Measurements from ENCODE around the gene OXCT1. TPM values are rescaled to one million over a fixed set of nuclear protein-coding genes. Genes with fewer than 3 reads are reported as not detected.

The OXCT1 gene
- total and polyA plus RNA-seq, 4 experiments from 2014 or later = 30.1 to 37.5 (median 33.1) TPM

- Histone ChIP-seq H3K27me3 (ENCODE audit: insufficient read depth, low read length) (no peaks in the 10 kb centered on the region), H3K27ac (ENCODE audit: low read depth, low read length) (no peak overlapping the region), H3K4me1 (ENCODE audit: insufficient read depth, low read length) (no peaks in the 10 kb centered on the region), H3K36me3 (ENCODE audit: insufficient read depth, low read length) (peaks cover 23% of the 10 kb centered on the region), H3K4me3 (ENCODE audit: low read length in 2 of 2) (no peak overlapping the region), H3K9me3 (ENCODE audit: control insufficient read depth in 1 of 2, low read length in 2 of 2) (no peaks in the 10 kb centered on the region)
- Mint-ChIP-seq H3K36me3 (peaks cover 63 to 68% of the 10 kb centered on the region in 2 donors), H3K9me3 (no peaks in the 10 kb centered on the region), H3K4me3 (no peak overlapping the region), H3K27me3 (no peaks in the 10 kb centered on the region), H3K4me1 (peaks cover 14 to 34% (median 23%) of the 10 kb centered on the region in 4 donors), H3K27ac (peak overlapping the region in 1 of 7 donors; percentile 42)
- intact Hi-C loops (cut with micrococcal nuclease) = no loop called here
- CTCF ChIA-PET (ENCODE audit: partially characterized antibody) = interaction anchor here (2.8 kb wide), 1 partner anchor 11 kb away, joined by 9 read pairs; no protein-coding TSS in a partner anchor
- DNase-seq = no peak
- POLR2A ChIA-PET (ENCODE audit: partially characterized antibody) = no interaction called here
These were observed 37.8 kb downstream of the OXCT1 start for GRCh38 chr5:41832430-41832829.

DNA sequence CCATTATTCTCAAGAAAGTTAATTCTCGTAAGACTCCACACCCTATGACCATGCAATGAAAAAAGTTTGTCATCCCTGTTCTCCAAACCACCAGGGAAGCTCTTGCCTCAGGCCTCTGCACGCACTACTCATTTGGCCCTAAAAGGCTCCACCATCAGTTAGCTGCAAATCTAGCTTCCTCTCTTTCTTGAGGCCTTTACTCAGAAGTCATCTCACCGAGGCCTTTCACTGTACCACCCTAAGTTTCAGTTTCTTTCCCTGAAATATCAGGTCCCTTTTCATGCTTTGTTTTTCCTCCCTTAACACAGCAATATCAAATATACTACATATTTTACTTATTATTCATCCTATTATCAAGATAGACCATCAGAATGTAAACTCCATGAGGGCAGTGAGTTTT, 39.1 kb downstream of the OXCT1 start:
- H3K27me3 ChIP-seq (ENCODE audit: insufficient read depth, low read length) = no peaks in the 10 kb centered on the region
- peaks cover 28% of the 10 kb centered on the region for H3K36me3 ChIP-seq (ENCODE audit: insufficient read depth, low read length)
- Mint-ChIP-seq H3K27me3 (no peaks in the 10 kb centered on the region), H3K4me3 (no peak overlapping the region), H3K27ac (no peak overlapping the region), H3K9me3 (no peaks in the 10 kb centered on the region), H3K36me3 (peaks cover 66 to 69% of the 10 kb centered on the region in 2 donors), H3K4me1 (peaks cover 13 to 36% (median 25%) of the 10 kb centered on the region in 4 donors)
- H3K27ac ChIP-seq (ENCODE audit: low read depth, low read length) = no peak overlapping the region
- intact Hi-C loops (cut with micrococcal nuclease) = no loop called here
- no peaks in the 10 kb centered on the region for H3K4me1 ChIP-seq (ENCODE audit: insufficient read depth, low read length)
- DNase-seq = no peak
- ChIA-PET POLR2A (ENCODE audit: partially characterized antibody) (no interaction called here), CTCF (ENCODE audit: partially characterized antibody) (interaction anchor here (1.1 kb wide), 1 partner anchor 12 kb away, joined by 5 read pairs; no protein-coding TSS in a partner anchor)
- H3K9me3 ChIP-seq (ENCODE audit: control insufficient read depth in 1 of 2, low read length in 2 of 2) = no peaks in the 10 kb centered on the region
- no peak overlapping the region for H3K4me3 ChIP-seq (ENCODE audit: low read length in 2 of 2)

DNA sequence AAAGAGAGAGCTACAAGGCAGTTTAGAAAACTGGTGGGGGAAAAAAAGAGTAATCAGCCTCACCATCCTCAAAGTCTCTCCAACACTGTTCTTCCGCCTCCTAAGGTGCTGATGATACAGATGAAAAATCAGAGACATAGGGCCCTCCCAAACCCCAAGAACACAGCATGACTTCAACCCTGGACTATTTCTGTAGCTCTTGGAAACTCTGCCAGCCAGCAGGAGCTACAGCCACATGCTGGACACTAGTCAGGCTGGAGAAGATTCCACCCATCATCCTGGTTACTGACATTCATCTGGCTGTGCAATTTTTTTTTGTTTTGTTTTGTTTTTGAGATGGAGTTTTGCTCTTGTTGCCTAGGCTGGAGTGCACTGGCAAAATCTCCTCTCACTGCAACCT, 42.4 kb downstream of the OXCT1 start:
- intact Hi-C loops (cut with micrococcal nuclease) = no loop called here
- Histone ChIP-seq H3K27me3 (ENCODE audit: insufficient read depth, low read length) (no peaks in the 10 kb centered on the region), H3K4me1 (ENCODE audit: insufficient read depth, low read length) (no peaks in the 10 kb centered on the region), H3K27ac (ENCODE audit: low read depth, low read length) (no peak overlapping the region), H3K9me3 (ENCODE audit: control insufficient read depth in 1 of 2, low read length in 2 of 2) (no peaks in the 10 kb centered on the region), H3K4me3 (ENCODE audit: low read length in 2 of 2) (no peak overlapping the region), H3K36me3 (ENCODE audit: insufficient read depth, low read length) (peaks cover 16% of the 10 kb centered on the region)
- peaks cover 6 to 20% (median 14%) of the 10 kb centered on the region in 4 donors for H3K4me1 Mint-ChIP-seq
- no peak overlapping the region for H3K4me3 Mint-ChIP-seq
- H3K36me3 Mint-ChIP-seq = peaks cover 54 to 60% of the 10 kb centered on the region in 2 donors
- peak overlapping the region in 1 of 7 donors; percentile 3 for H3K27ac Mint-ChIP-seq
- no peaks in the 10 kb centered on the region for H3K27me3 Mint-ChIP-seq
- POLR2A ChIA-PET (ENCODE audit: partially characterized antibody) = no interaction called here
- no peaks in the 10 kb centered on the region for H3K9me3 Mint-ChIP-seq
- DNase-seq = no peak
- CTCF ChIA-PET (ENCODE audit: partially characterized antibody) = interaction anchor here (2.6 kb wide), 2 partner anchors 10 to 16 kb away, joined by 8 to 11 read pairs; no protein-coding TSS in a partner anchor

GRCh38 chr5:41822036-41822435, 48.2 kb downstream of the OXCT1 start:
- CTCF ChIA-PET (ENCODE audit: partially characterized antibody) = no interaction called here
- Histone ChIP-seq H3K4me3 (ENCODE audit: low read length in 2 of 2) (no peak overlapping the region), H3K27me3 (ENCODE audit: insufficient read depth, low read length) (no peaks in the 10 kb centered on the region), H3K9me3 (ENCODE audit: control insufficient read depth in 1 of 2, low read length in 2 of 2) (no peaks in the 10 kb centered on the region), H3K27ac (ENCODE audit: low read depth, low read length) (no peak overlapping the region), H3K4me1 (ENCODE audit: insufficient read depth, low read length) (no peaks in the 10 kb centered on the region), H3K36me3 (ENCODE audit: insufficient read depth, low read length) (peaks cover 5% of the 10 kb centered on the region)
- intact Hi-C loops (cut with micrococcal nuclease) = no loop called here
- peaks cover 25 to 46% of the 10 kb centered on the region in 2 donors for H3K36me3 Mint-ChIP-seq
- H3K9me3 Mint-ChIP-seq = peaks cover 0 to 2% (median 0%) of the 10 kb centered on the region in 8 donors
- H3K4me3 Mint-ChIP-seq = no peak overlapping the region
- no peaks in the 10 kb centered on the region for H3K27me3 Mint-ChIP-seq
- peaks cover 5 to 21% (median 7%) of the 10 kb centered on the region in 4 donors for H3K4me1 Mint-ChIP-seq
- no peak overlapping the region for H3K27ac Mint-ChIP-seq
- DNase-seq = no peak
- POLR2A ChIA-PET (ENCODE audit: partially characterized antibody) = no interaction called here

DNA sequence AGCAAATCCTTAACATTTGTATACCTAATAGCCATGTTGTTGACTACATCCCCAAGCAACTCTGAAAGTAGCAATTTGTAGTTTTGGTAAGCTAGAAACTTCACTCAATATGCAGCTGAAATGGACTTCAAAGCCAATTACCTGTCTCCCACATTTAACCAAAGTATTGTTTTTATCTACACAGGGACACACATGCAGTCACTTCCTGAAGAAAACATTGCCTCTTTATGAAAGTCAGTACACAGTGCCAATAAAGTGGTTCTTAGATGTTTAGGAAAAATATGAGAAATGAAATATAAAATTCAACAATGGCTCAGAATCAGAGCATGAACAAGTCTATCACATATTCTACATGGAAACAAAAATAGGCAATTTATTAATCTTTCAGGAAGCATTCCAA, 49.2 kb downstream of the OXCT1 start:
- Mint-ChIP-seq H3K27ac (no peak overlapping the region), H3K9me3 (peaks cover 0 to 2% (median 0%) of the 10 kb centered on the region in 8 donors), H3K4me3 (no peak overlapping the region), H3K36me3 (peaks cover 22 to 45% of the 10 kb centered on the region in 2 donors), H3K27me3 (no peaks in the 10 kb centered on the region), H3K4me1 (peaks cover 0 to 18% (median 12%) of the 10 kb centered on the region in 4 donors)
- no peaks in the 10 kb centered on the region for H3K27me3 ChIP-seq (ENCODE audit: insufficient read depth, low read length)
- POLR2A ChIA-PET (ENCODE audit: partially characterized antibody) = no interaction called here
- intact Hi-C loops (cut with micrococcal nuclease) = no loop called here
- no peaks in the 10 kb centered on the region for H3K4me1 ChIP-seq (ENCODE audit: insufficient read depth, low read length)
- no peak overlapping the region for H3K27ac ChIP-seq (ENCODE audit: low read depth, low read length)
- DNase-seq = no peak
- CTCF ChIA-PET (ENCODE audit: partially characterized antibody) = no interaction called here
- no peaks in the 10 kb centered on the region for H3K36me3 ChIP-seq (ENCODE audit: insufficient read depth, low read length)
- H3K9me3 ChIP-seq (ENCODE audit: control insufficient read depth in 1 of 2, low read length in 2 of 2) = no peaks in the 10 kb centered on the region
- H3K4me3 ChIP-seq (ENCODE audit: low read length in 2 of 2) = no peak overlapping the region

- ChIA-PET POLR2A (ENCODE audit: partially characterized antibody) (no interaction called here), CTCF (ENCODE audit: partially characterized antibody) (no interaction called here)
- Histone ChIP-seq H3K27ac (ENCODE audit: low read depth, low read length) (no peak overlapping the region), H3K4me3 (ENCODE audit: low read length in 2 of 2) (no peak overlapping the region), H3K4me1 (ENCODE audit: insufficient read depth, low read length) (no peaks in the 10 kb centered on the region), H3K9me3 (ENCODE audit: control insufficient read depth in 1 of 2, low read length in 2 of 2) (no peaks in the 10 kb centered on the region), H3K27me3 (ENCODE audit: insufficient read depth, low read length) (no peaks in the 10 kb centered on the region), H3K36me3 (ENCODE audit: insufficient read depth, low read length) (no peaks in the 10 kb centered on the region)
- H3K36me3 Mint-ChIP-seq = peaks cover 16 to 39% of the 10 kb centered on the region in 2 donors
- DNase-seq = no peak
- peaks cover 0 to 2% (median 0%) of the 10 kb centered on the region in 8 donors for H3K9me3 Mint-ChIP-seq
- H3K27ac Mint-ChIP-seq = no peak overlapping the region
- intact Hi-C loops (cut with micrococcal nuclease) = no loop called here
- no peak overlapping the region for H3K4me3 Mint-ChIP-seq
- H3K27me3 Mint-ChIP-seq = no peaks in the 10 kb centered on the region
- peaks cover 0 to 17% (median 13%) of the 10 kb centered on the region in 4 donors for H3K4me1 Mint-ChIP-seq
These were observed 50.1 kb downstream of the OXCT1 start for GRCh38 chr5:41820150-41820549.

DNA sequence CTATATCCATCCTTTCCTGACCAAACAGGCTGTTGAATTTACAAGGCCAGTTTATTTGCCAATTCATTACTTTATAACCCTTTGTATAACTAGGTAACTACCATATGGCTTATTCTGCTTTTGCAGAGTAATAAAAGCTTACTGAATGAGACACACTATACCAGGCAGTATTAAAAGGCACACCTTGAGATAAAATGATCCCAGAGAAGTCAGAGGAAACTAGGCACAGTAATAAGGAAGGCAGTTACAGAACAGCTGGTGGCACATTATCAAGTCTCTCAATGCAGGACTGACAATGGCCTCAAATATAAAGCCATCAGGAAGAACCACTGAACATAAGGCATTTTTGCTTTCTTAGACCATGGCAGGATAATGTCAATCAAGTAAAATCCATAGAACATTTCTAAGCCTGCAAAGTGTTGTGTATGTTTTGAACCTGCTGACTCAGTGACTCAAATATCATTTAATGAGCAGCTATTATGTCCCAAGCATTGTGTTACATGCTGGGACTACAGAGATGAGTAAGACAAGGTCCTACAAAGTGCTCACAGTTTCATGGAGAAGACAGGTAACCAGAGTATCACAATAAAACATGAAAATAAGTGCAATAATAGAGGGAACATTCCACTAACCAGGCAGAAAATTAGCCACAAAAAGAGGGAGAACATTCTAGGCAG, 52.5 kb downstream of the OXCT1 start:
- CTCF ChIA-PET (ENCODE audit: partially characterized antibody) = interaction anchor here (0.8 to 1.4 kb wide), 2 partner anchors 9 to 18 kb away, joined by 3 read pairs; no protein-coding TSS in a partner anchor
- DNase-seq = no peak
- no peak overlapping the region for H3K4me3 Mint-ChIP-seq
- H3K4me1 ChIP-seq (ENCODE audit: insufficient read depth, low read length) = no peaks in the 10 kb centered on the region
- peaks cover 11 to 28% of the 10 kb centered on the region in 2 donors for H3K36me3 Mint-ChIP-seq
- peaks cover 7 to 18% (median 13%) of the 10 kb centered on the region in 4 donors for H3K4me1 Mint-ChIP-seq
- no peak overlapping the region for H3K4me3 ChIP-seq (ENCODE audit: low read length in 2 of 2)
- intact Hi-C loops (cut with micrococcal nuclease) = no loop called here
- H3K27ac Mint-ChIP-seq = peak overlapping the region in 1 of 7 donors; percentile 8
- H3K27me3 ChIP-seq (ENCODE audit: insufficient read depth, low read length) = no peaks in the 10 kb centered on the region
- no peaks in the 10 kb centered on the region for H3K27me3 Mint-ChIP-seq
- H3K36me3 ChIP-seq (ENCODE audit: insufficient read depth, low read length) = no peaks in the 10 kb centered on the region
- no peaks in the 10 kb centered on the region for H3K9me3 ChIP-seq (ENCODE audit: control insufficient read depth in 1 of 2, low read length in 2 of 2)
- POLR2A ChIA-PET (ENCODE audit: partially characterized antibody) = no interaction called here
- H3K9me3 Mint-ChIP-seq = peaks cover 0 to 4% (median 0%) of the 10 kb centered on the region in 8 donors
- no peak overlapping the region for H3K27ac ChIP-seq (ENCODE audit: low read depth, low read length)

All from CD4-positive, alpha-beta memory T cell (primary cell).